Motor neuron (in vitro differentiated cells): Measurements from ENCODE around the gene TMEM217. TPM values are rescaled to one million over a fixed set of nuclear protein-coding genes. Genes with fewer than 3 reads are reported as not detected.
A peak's percentile ranks its signal among the peaks of the same experiment; 100 is the strongest.

Experiments
- ATAC-seq, 8 experiments: fragments of 200-7000 bp; cut with Tn5 transposase; replicated peaks in 6 of 8; 2 replicates each; pipeline ENCODE4 v1.8.0; 2021; ENCODE audit warnings: mild to moderate bottlenecking in 8 of 8, moderate library complexity in 8 of 8
- H3K27ac ChIP-seq, 2 donors: fragments of 250-450 bp; sonication (Bioruptor Pico); 2 replicates each; pipeline ENCODE4 v1.9.0; 2021; ENCODE audit warnings: antibody characterized with exemption in 2 of 2, mild to moderate bottlenecking in 2 of 2, moderate library complexity in 1 of 2
- H3K4me1 ChIP-seq, 2 donors: fragments of 250-450 bp; sonication (Bioruptor Pico); replicated peaks in 1 of 2; 2 replicates each; pipeline ENCODE4 v1.6.1; 2021; ENCODE audit warnings: antibody characterized with exemption in 2 of 2, mild to moderate bottlenecking in 2 of 2, moderate library complexity in 1 of 2
- H3K4me3 ChIP-seq, 5 donors: fragments of 250-450 bp; sonication (Bioruptor Pico); 2 replicates each; pipeline ENCODE4 v1.9.0; 2021; ENCODE audit warnings: antibody characterized with exemption in 5 of 5, mild to moderate bottlenecking in 5 of 5, moderate library complexity in 4 of 5
- WGBS, 10 experiments: fragments of 450-650 bp; shearing (Covaris generic); methylation state at CpG; one replicate each; pipeline ENCODE4 v1.0.0; 2022; 5-methylcytosine and 5-hydroxymethylcytosine counted together
- in situ Hi-C, 9 experiments: fragments of 400-800 bp; cut with MboI; loops; one replicate each; pipeline ENCODE4 v1.15.0; 2021; ENCODE audit warnings: low sequenced_read_pairs in 9 of 9, low pct_unique_long_range_greater_than_20kb in 2 of 9; ENCODE audit not compliant: unreplicated experiment in 9 of 9
- total RNA-seq, 8 experiments: library from RNA; unstranded; fragments of 300-600 nt; gene quantifications; 2 replicates each; pipeline versions ENCODE4 v1.2.3 to v1.2.4, GENCODE V29; 2022

TMEM217 gene
- total RNA-seq, 8 experiments from 2014 or later: 0.73 to 9.4 (median 2.1) TPM

GRCh38 chr6:37256692-37257319 lies 1.1 kb downstream of the TMEM217 start:
- H3K4me1 ChIP-seq: peaks cover 3 to 5% of the 10 kb centered on the region in 2 donors
- in situ Hi-C loops: no loop called here
- no peak overlapping the region for H3K27ac ChIP-seq
- 0 to 88% (median 70%) methylated on average over 2 to 11 of the region's 12 CpGs for WGBS, 10 experiments
- peak overlapping the region in 4 of 5 donors; percentile 78 to 96 (median 92) for H3K4me3 ChIP-seq
- ATAC-seq: peak in 1 of 8 experiments; percentile 3

- WGBS, 10 experiments: 70 to 100% (median 90%) methylated on average over 1 to 4 of the region's 5 CpGs; no CpG with 5 or more reads in 3 of the 10 experiments
- no peak for ATAC-seq
- H3K27ac ChIP-seq: no peak overlapping the region
- H3K4me1 ChIP-seq: peaks cover 3 to 5% of the 10 kb centered on the region in 2 donors
- in situ Hi-C loops: no loop called here
- no peak overlapping the region for H3K4me3 ChIP-seq
Observed at GRCh38 chr6:37254881-37255280, 3.1 kb downstream of the TMEM217 start.

GRCh38 chr6:37253486-37254007 lies 4.4 kb downstream of the TMEM217 start:
- Histone ChIP-seq H3K4me3 (no peak overlapping the region), H3K4me1 (no peaks in the 10 kb centered on the region), H3K27ac (no peak overlapping the region)
- ATAC-seq: no peak
- in situ Hi-C loops: no loop called here

- in situ Hi-C loops: no loop called here
- H3K4me1 ChIP-seq: no peaks in the 10 kb centered on the region
- no peak overlapping the region for H3K27ac ChIP-seq
- ATAC-seq: no peak
- H3K4me3 ChIP-seq: no peak overlapping the region
- 24 to 100% (median 71%) methylated on average over 1 to 4 of the region's 4 CpGs for WGBS, 10 experiments
Observed at GRCh38 chr6:37251211-37251780, 6.6 kb downstream of the TMEM217 start.

- no peak overlapping the region for H3K4me3 ChIP-seq
- peak overlapping the region in 1 of 2 donors; percentile 68 for H3K27ac ChIP-seq
- in situ Hi-C loops: no loop called here
- peak in 6 of 8 experiments; percentile 43 to 79 (median 74) for ATAC-seq
- peaks cover 0 to 19% of the 10 kb centered on the region in 2 donors for H3K4me1 ChIP-seq
- WGBS, 10 experiments: 22 to 100% (median 80%) methylated on average over 1 to 6 of the region's 6 CpGs; no CpG with 5 or more reads in 1 of the 10 experiments
Observed at GRCh38 chr6:37244430-37245310, 13.3 kb downstream of the TMEM217 start.

- no peak for ATAC-seq
- no peak overlapping the region for H3K27ac ChIP-seq
- in situ Hi-C loops: no loop called here
- H3K4me1 ChIP-seq: peaks cover 0 to 19% of the 10 kb centered on the region in 2 donors
- WGBS, 10 experiments: 0 to 100% (median 82%) methylated on average over 1 to 3 of the region's 3 CpGs; no CpG with 5 or more reads in 1 of the 10 experiments
- H3K4me3 ChIP-seq: no peak overlapping the region
Observed at GRCh38 chr6:37243816-37244370, 14.1 kb downstream of the TMEM217 start.

- Histone ChIP-seq H3K4me1 (peaks cover 0 to 19% of the 10 kb centered on the region in 2 donors), H3K27ac (no peak overlapping the region), H3K4me3 (no peak overlapping the region)
- no peak for ATAC-seq
- in situ Hi-C loops: no loop called here
- 0 to 100% (median 91%) methylated on average over 1 to 8 of the region's 8 CpGs for WGBS, 10 experiments
Observed at GRCh38 chr6:37243131-37243815, 14.7 kb downstream of the TMEM217 start.

GRCh38 chr6:37242429-37243052 lies 15.4 kb downstream of the TMEM217 start:
- in situ Hi-C loops: no loop called here
- 80 to 86% methylated on average over 1 of the region's 1 CpG; no CpG with 5 or more reads in 8 of the 10 experiments for WGBS, 10 experiments
- Histone ChIP-seq H3K4me3 (no peak overlapping the region), H3K27ac (no peak overlapping the region), H3K4me1 (peaks cover 1 to 19% of the 10 kb centered on the region in 2 donors)
- peak in 7 of 8 experiments; percentile 60 to 84 (median 71) for ATAC-seq

- WGBS, 10 experiments: 32 to 100% (median 84%) methylated on average over 1 to 5 of the region's 5 CpGs
- ATAC-seq: peak in 3 of 8 experiments; percentile 1 to 23 (median 15)
- Histone ChIP-seq H3K4me1 (peaks cover 7 to 23% of the 10 kb centered on the region in 2 donors), H3K4me3 (no peak overlapping the region), H3K27ac (peak overlapping the region in 1 of 2 donors; percentile 35)
- in situ Hi-C loops: no loop called here
Observed at GRCh38 chr6:37241775-37242428, 16.0 kb downstream of the TMEM217 start.

- H3K4me1 ChIP-seq: peaks cover 7 to 27% of the 10 kb centered on the region in 2 donors
- no peak overlapping the region for H3K27ac ChIP-seq
- H3K4me3 ChIP-seq: no peak overlapping the region
- no peak for ATAC-seq
- 67 to 100% (median 94%) methylated on average over 2 to 6 of the region's 6 CpGs; no CpG with 5 or more reads in 2 of the 10 experiments for WGBS, 10 experiments
- in situ Hi-C loops: no loop called here
Observed at GRCh38 chr6:37241131-37241530, 16.8 kb downstream of the TMEM217 start.

- Histone ChIP-seq H3K4me3 (no peak overlapping the region), H3K27ac (no peak overlapping the region), H3K4me1 (peaks cover 7 to 25% of the 10 kb centered on the region in 2 donors)
- 0 to 91% (median 80%) methylated on average over 2 to 4 of the region's 4 CpGs; no CpG with 5 or more reads in 2 of the 10 experiments for WGBS, 10 experiments
- in situ Hi-C loops: no loop called here
- peak; percentile 8 to 73 (median 37) for ATAC-seq
Observed at GRCh38 chr6:37239950-37240713, 17.8 kb downstream of the TMEM217 start.
